Spleen (tissue), 7 donors: Measurements from ENCODE around the gene KLHDC10.

ENCODE experiments used
- CTCF ChIP-seq, 11 experiments: fragments of 200-600 bp in 7 of 11; fragments of 450-650 bp in 4 of 11; sonication (generic) in 4 of 11; IDR thresholded peaks in 8 of 11; conservative IDR thresholded peaks in 3 of 11; 1 replicate in 7 of 11; 2 replicates in 4 of 11; pipeline versions ENCODE4 v1.4.0 to v1.8.0; 2016 to 2021; ENCODE audit warnings: antibody characterized with exemption in 11 of 11, inconsistent platforms in 4 of 11, mild to moderate bottlenecking in 1 of 11
- POLR2AphosphoS5 ChIP-seq, 3 donors: sonication (generic); formaldehyde crosslinking; IDR thresholded peaks; one replicate each; pipeline ENCODE4 v1.5.1; 2017; ENCODE audit warnings: antibody characterized with exemption in 3 of 3
- donor health status: DM: no; HTN: no; CAD: no; lungs with moderate emphysema.
- donor health status: DM: no; HTN: no; CAD: no.
- donor health status: DM: no; HTN: no; CAD: no.

- TF ChIP-seq CTCF (IDR thresholded peaks at IDR 0.05 in 8 of 11, conservative IDR thresholded peaks at IDR 0.05 in 3 of 11) (no peak), POLR2AphosphoS5 (IDR thresholded peaks at IDR 0.05) (no peak)
Measured at GRCh38 chr7:130090745-130091532, 20.6 kb downstream of the KLHDC10 start.
